Neural cell (in vitro differentiated cells): ENCODE data around the gene PRKAG3. TPM values are rescaled to one million over a fixed set of nuclear protein-coding genes. Genes with fewer than 3 reads are reported as not detected.

Source experiments
- H2AFZ ChIP-seq: fragments of 200-600, 300-800 bp; sonication (generic), shearing (Covaris generic); 2 replicates; pipeline ENCODE4 v1.6.0; 2014; ENCODE audit warnings: low read depth, mild to moderate bottlenecking, antibody characterized with exemption, low read length, moderate library complexity
- H3F3A ChIP-seq: fragments of 200-600 bp; shearing (Covaris generic); 2 replicates; pipeline ENCODE4 v1.6.1; 2016; ENCODE audit warnings: mild to moderate bottlenecking, moderate library complexity, mixed read lengths, antibody characterized with exemption, low read length; ENCODE audit not compliant: insufficient read depth, poor library complexity, severe bottlenecking
- H3K27ac ChIP-seq: fragments of 200-600, 300-800 bp; sonication (generic), shearing (Covaris generic); 2 replicates; pipeline ENCODE4 v1.5.1; 2014; ENCODE audit warnings: mild to moderate bottlenecking, low read length, moderate library complexity
- H3K27me3 ChIP-seq: fragments of 300-800, 200-600 bp; sonication (generic), shearing (Covaris generic); 2 replicates; pipeline ENCODE4 v1.6.0; 2014; ENCODE audit warnings: mild to moderate bottlenecking, low read depth, low read length, moderate library complexity; ENCODE audit not compliant: insufficient read depth
- H3K36me3 ChIP-seq: fragments of 300-800, 200-600 bp; sonication (generic), shearing (Covaris generic); 2 replicates; pipeline ENCODE4 v1.5.1; 2014; ENCODE audit warnings: mild to moderate bottlenecking, antibody characterized with exemption, low read length, moderate library complexity; ENCODE audit not compliant: insufficient read depth
- H3K4me2 ChIP-seq: fragments of 300-800, 200-600 bp; sonication (generic), shearing (Covaris generic); 2 replicates; pipeline ENCODE4 v1.6.0; 2014; ENCODE audit warnings: mild to moderate bottlenecking, low read length
- H3K4me3 ChIP-seq: fragments of 300-800, 200-600 bp; sonication (generic), shearing (Covaris generic); 2 replicates; pipeline ENCODE4 v1.5.1; 2014; ENCODE audit warnings: mild to moderate bottlenecking, low read length, moderate library complexity
- H3K79me2 ChIP-seq: fragments of 200-600 bp; shearing (Covaris generic); replicated peaks from 2 replicates; pipeline ENCODE4 v1.6.0; 2014; ENCODE audit warnings: mild to moderate bottlenecking, low read length, moderate library complexity; ENCODE audit not compliant: insufficient read depth
- H3K9ac ChIP-seq: fragments of 300-800, 200-600 bp; sonication (generic), shearing (Covaris generic); 2 replicates; pipeline ENCODE4 v1.6.1; 2016; ENCODE audit warnings: mild to moderate bottlenecking, low read length, mixed read lengths
- H3K9me2 ChIP-seq: fragments of 200-600 bp; shearing (Covaris generic); 2 replicates; pipeline ENCODE4 v1.6.1; 2016; ENCODE audit warnings: mild to moderate bottlenecking, low read length, mixed read lengths; ENCODE audit not compliant: insufficient read depth
- H3K9me3 ChIP-seq: fragments of 200-600, 300-800 bp; sonication (generic), shearing (Covaris generic); 2 replicates; pipeline ENCODE4 v1.6.1; 2016; ENCODE audit warnings: mild to moderate bottlenecking, mixed run types, low read length, moderate library complexity, mixed read lengths
- H4K20me1 ChIP-seq: fragments of 200-600 bp; shearing (Covaris generic); 2 replicates; pipeline ENCODE4 v1.6.1; 2016; ENCODE audit warnings: mild to moderate bottlenecking, mixed run types; ENCODE audit not compliant: insufficient read depth
- EP300 ChIP-seq: fragments of 450-650 bp; conservative IDR thresholded peaks from 2 replicates; pipeline ENCODE4 v1.6.1; 2014; ENCODE audit warnings: antibody characterized with exemption, mild to moderate bottlenecking, moderate library complexity; ENCODE audit not compliant: poor library complexity, severe bottlenecking
- EZH2 ChIP-seq: fragments of 200-600, 300-800 bp; shearing (Covaris generic), sonication (generic); IDR thresholded peaks from 2 replicates; pipeline ENCODE4 v1.6.1; 2014; ENCODE audit warnings: antibody characterized with exemption, low read length, borderline replicate concordance, mild to moderate bottlenecking; ENCODE audit not compliant: insufficient read depth, poor library complexity, severe bottlenecking
- POLR2AphosphoS5 ChIP-seq: IDR thresholded peaks from 2 replicates; pipeline ENCODE4 v1.6.1; 2012
- RAD21 ChIP-seq: fragments of 450-650 bp; conservative IDR thresholded peaks from 2 replicates; pipeline ENCODE4 v1.6.1; 2014; ENCODE audit warnings: antibody characterized with exemption, mild to moderate bottlenecking, moderate library complexity
- SMC3 ChIP-seq: fragments of 450-650 bp; conservative IDR thresholded peaks from 2 replicates; pipeline ENCODE4 v1.6.1; 2014; ENCODE audit warnings: antibody characterized with exemption, mild to moderate bottlenecking, moderate library complexity; ENCODE audit not compliant: poor library complexity
- TAF1 ChIP-seq: IDR thresholded peaks from 2 replicates; pipeline ENCODE4 v1.6.1; 2012; ENCODE audit warnings: low read depth
- polyA plus RNA-seq: library from polyadenylated mRNA; depleted of rRNA; stranded (reverse); fragments of >200 nt; gene quantifications from 2 replicates; pipeline ENCODE4 v1.2.3, GENCODE V29; 2014
- TF ChIP-seq, protein P1 (sequence below): IDR thresholded peaks from 2 replicates; pipeline ENCODE4 v1.6.1; 2012; ENCODE audit warnings: borderline replicate concordance

PRKAG3 gene
- polyA plus RNA-seq, 1 donor from 2014 or later, result not detected

DNA sequence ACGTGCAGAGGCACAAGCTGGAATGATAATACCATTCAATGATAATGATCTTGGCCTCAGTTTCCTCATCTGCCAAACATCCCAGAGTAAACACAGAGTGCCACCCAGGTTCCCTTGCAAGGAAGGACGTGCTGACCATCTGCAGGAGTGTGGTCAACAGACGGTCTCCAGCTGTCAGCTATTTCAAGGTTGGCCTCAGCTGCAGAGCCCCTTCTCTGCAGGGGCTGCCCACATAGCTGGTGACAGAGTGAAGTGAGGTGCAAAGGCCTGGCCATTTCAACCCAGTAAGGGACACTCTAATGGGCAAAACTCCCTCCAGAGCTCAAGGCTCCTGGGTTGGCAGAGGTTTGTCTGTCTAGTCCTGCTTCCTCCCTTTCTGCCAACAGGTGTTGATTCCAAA lies 19.7 kb upstream of the PRKAG3 start:
- H3K9ac ChIP-seq, result no peak overlapping the region
- no peak overlapping the region for H2AFZ ChIP-seq
- H3K27ac ChIP-seq, result no peak overlapping the region
- H3K9me2 ChIP-seq, result no peaks in the 10 kb centered on the region
- H3K4me2 ChIP-seq, result no peak overlapping the region
- H3F3A ChIP-seq, result no peaks in the 10 kb centered on the region
- no peak overlapping the region for H3K4me3 ChIP-seq
- H3K9me3 ChIP-seq, result no peaks in the 10 kb centered on the region
- H3K79me2 ChIP-seq, result no peaks in the 10 kb centered on the region
- H3K27me3 ChIP-seq, result peaks cover 54% of the 10 kb centered on the region
- H4K20me1 ChIP-seq, result no peaks in the 10 kb centered on the region
- TF ChIP-seq EP300 (no peak), EZH2 (no peak), RAD21 (no peak), SMC3 (no peak)
- TF ChIP-seq, protein P1, sequence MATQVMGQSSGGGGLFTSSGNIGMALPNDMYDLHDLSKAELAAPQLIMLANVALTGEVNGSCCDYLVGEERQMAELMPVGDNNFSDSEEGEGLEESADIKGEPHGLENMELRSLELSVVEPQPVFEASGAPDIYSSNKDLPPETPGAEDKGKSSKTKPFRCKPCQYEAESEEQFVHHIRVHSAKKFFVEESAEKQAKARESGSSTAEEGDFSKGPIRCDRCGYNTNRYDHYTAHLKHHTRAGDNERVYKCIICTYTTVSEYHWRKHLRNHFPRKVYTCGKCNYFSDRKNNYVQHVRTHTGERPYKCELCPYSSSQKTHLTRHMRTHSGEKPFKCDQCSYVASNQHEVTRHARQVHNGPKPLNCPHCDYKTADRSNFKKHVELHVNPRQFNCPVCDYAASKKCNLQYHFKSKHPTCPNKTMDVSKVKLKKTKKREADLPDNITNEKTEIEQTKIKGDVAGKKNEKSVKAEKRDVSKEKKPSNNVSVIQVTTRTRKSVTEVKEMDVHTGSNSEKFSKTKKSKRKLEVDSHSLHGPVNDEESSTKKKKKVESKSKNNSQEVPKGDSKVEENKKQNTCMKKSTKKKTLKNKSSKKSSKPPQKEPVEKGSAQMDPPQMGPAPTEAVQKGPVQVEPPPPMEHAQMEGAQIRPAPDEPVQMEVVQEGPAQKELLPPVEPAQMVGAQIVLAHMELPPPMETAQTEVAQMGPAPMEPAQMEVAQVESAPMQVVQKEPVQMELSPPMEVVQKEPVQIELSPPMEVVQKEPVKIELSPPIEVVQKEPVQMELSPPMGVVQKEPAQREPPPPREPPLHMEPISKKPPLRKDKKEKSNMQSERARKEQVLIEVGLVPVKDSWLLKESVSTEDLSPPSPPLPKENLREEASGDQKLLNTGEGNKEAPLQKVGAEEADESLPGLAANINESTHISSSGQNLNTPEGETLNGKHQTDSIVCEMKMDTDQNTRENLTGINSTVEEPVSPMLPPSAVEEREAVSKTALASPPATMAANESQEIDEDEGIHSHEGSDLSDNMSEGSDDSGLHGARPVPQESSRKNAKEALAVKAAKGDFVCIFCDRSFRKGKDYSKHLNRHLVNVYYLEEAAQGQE, result no peak
- no peaks in the 10 kb centered on the region for H3K36me3 ChIP-seq

DNA sequence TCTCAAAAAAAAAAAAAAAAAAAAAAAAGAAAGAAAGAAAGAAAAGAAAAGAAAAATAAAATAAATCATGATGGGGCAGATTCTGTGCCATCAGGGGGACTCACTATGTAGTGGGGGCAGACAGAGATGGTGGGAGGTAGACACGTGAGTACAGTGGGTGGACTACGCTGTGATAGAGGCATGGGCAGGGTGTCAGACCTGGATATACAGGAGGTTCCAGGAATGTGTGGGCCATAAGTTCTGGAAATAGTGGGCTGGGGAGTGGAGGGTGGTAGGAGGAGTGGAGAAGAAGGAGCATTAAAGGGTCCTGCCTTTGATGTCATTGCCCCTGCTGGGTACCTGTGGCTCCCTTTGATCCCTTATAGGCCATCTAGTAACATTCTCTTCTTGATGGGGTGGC lies 19.2 kb upstream of the PRKAG3 start:
- Histone ChIP-seq H4K20me1 (no peaks in the 10 kb centered on the region), H3K27me3 (peaks cover 49% of the 10 kb centered on the region), H3K9me2 (no peaks in the 10 kb centered on the region), H3K27ac (no peak overlapping the region), H3K4me2 (no peak overlapping the region), H3K4me3 (no peak overlapping the region), H3K9ac (no peak overlapping the region), H3K79me2 (no peaks in the 10 kb centered on the region), H2AFZ (no peak overlapping the region), H3F3A (no peaks in the 10 kb centered on the region), H3K36me3 (no peaks in the 10 kb centered on the region), H3K9me3 (no peaks in the 10 kb centered on the region)
- TF ChIP-seq EZH2, result no peak
- TF ChIP-seq, protein P1, result no peak
- no peak for TF ChIP-seq EP300
- no peak for TF ChIP-seq POLR2AphosphoS5
- TF ChIP-seq TAF1, result no peak
- no peak for TF ChIP-seq RAD21
